ENCODE results near the gene LCN15.
"Not testable (repeated sequence)": the region's sequence is repeated elsewhere in the genome, so short reads cannot be mapped to it uniquely, and the experiment has no call there.

The LCN15 gene

DNA sequence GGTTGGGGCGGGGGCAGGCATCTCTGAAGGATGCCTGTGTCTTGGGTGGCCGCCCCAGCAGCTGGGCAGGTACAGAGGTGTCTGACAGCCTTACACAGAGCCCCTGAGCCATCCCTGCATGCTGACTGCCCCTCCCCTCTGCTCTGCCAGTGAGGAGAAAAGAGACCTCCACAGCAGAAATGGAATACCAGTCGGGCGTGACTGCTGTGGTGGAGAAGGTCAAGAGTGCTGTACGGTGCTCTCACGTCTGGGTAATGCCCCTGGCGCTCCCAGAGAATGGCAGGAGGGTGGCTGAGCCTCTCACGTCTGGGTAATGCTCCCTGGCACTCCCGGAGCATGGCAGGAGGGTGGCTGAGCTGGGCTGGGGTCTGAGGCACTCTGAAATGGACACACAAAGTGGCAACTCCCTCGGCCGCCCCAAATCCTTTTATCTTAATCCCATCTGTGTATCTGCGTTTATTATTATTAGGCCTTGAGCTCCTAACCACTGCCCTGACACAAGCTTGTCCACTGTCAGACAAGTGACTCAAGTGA is 41.0 kb upstream of the LCN15 start:
- TF ChIP-seq, protein P1, sequence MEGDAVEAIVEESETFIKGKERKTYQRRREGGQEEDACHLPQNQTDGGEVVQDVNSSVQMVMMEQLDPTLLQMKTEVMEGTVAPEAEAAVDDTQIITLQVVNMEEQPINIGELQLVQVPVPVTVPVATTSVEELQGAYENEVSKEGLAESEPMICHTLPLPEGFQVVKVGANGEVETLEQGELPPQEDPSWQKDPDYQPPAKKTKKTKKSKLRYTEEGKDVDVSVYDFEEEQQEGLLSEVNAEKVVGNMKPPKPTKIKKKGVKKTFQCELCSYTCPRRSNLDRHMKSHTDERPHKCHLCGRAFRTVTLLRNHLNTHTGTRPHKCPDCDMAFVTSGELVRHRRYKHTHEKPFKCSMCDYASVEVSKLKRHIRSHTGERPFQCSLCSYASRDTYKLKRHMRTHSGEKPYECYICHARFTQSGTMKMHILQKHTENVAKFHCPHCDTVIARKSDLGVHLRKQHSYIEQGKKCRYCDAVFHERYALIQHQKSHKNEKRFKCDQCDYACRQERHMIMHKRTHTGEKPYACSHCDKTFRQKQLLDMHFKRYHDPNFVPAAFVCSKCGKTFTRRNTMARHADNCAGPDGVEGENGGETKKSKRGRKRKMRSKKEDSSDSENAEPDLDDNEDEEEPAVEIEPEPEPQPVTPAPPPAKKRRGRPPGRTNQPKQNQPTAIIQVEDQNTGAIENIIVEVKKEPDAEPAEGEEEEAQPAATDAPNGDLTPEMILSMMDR (IDR thresholded peaks at IDR 0.05), result no peak
- Histone ChIP-seq H3K4me3 (no peak overlapping the region), H3K27ac (no peak overlapping the region)
- no peak for DNase-seq (ENCODE audit: low spot score)

DNA sequence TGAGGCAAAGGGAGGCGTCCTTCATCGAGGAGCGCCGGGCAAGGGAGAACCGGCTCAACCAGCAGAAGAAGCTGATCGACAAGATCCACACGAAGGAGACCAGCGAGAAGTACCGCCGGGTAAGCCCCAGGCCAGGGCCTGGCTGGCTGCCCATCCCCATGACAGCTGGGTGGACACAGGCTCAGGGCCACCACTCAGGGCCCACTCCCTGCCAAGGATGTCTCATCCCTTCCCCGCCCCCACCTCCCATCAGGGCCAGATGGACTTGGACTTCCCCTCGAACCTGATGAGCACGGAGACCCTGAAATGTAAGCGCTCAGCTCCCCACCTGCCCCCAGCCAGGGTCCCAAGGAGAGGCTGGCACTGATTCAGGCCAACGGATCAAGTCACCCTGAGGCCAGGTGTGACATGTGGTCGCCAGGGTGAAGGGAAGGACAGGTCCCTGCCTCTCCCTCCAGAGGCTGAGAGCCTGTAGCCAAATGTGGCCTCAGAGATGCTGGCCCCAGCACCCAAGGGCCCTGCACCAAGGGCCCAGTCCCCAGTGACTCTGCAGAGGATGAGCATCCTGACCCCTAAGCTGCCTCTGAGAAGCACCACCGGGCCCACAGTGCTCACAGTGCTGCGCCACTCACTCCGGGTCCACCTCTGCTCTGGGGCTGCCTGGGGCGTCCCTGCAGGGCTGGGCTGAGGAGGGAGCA is 40.3 kb upstream of the LCN15 start:
- no peak overlapping the region for H3K27ac ChIP-seq
- H3K4me3 ChIP-seq, result no peak overlapping the region
- no peak for DNase-seq (ENCODE audit: low spot score)
- TF ChIP-seq, protein P1 (IDR thresholded peaks at IDR 0.05), result no peak

DNA sequence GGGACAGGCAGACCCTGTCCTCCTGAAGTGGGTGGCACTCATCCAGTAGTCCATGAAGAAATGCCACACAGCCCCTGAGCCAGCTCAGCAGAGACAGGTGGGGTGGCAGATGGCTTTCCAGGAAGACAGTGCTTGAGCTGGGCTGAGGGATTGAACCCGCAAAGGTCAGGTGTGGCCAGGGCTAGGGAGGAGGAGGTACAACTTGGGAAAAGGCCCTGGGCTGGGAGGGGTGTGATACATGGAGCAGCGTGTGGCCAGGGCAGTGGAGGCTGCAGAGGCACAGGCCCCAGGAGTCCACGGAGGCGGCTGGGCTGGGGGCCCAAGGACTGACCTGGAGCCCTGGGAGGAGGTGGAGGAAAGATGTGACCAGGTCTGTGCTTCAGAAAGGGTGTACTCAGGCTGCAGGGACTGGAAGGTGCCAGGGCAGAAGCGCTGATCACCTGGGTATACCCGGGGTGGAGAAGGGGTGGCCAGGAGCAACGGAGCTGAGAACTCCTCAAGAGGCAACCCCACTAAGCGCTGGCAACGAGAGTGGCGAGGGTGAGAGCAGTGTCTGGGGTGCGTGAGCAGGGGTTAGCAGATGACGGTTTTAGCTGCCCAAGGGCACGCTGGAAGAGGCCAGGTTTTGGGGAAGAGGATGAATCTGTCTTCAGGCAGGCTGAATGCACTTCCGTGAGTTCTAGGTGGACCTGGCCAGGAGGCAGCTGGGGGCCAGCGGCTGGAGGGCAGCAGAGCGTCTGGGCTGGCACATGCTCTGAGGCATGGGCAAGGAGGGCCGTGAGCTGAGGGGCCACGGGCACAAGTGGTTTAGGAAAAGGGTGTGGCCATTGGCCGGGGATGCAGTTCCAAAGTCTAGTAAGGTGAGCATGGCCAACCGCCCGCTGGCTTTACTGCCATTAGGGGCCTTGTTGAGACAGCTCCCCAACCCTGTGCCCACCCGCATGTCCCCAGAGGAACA is 39.5 kb upstream of the LCN15 start:
- Histone ChIP-seq H3K4me3 (no peak overlapping the region), H3K27ac (no peak overlapping the region)
- TF ChIP-seq, protein P1 (IDR thresholded peaks at IDR 0.05), result no peak
- no peak for DNase-seq (ENCODE audit: low spot score)

DNA sequence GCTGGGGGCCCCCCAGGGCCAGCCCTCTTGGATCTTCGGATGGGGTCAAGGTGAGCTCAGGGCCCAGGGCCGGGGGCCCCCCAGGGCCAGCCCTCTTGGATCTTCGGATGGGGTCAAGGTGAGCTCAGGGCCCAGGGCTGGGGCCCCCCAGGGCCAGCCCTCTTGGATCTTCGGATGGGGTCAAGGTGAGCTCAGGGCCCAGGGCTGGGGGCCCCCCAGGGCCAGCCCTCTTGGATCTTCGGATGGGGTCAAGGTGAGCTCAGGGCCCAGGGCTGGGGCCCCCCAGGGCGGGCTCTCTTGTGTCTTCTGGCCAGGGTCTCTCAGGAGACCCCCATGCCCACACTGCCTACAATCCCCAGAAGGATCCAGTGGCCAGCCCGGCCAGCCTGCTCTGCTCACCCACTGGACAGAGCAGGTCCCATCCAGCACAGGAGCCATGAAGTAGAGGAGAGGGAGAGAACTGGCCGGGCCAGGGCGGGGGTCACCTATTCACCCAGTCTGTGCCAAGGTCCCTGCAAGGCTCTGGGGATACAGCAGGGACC is 38.8 kb upstream of the LCN15 start:
- DNase-seq (ENCODE audit: low spot score); H3K27ac ChIP-seq; H3K4me3 ChIP-seq: not testable (repeated sequence)

GRCh38 chr9:136802321-136802720 is 38.0 kb upstream of the LCN15 start:
- no peak overlapping the region for H3K4me3 ChIP-seq
- DNase-seq (ENCODE audit: low spot score), result no peak
- H3K27ac ChIP-seq, result no peak overlapping the region
- TF ChIP-seq, protein P1 (IDR thresholded peaks at IDR 0.05), result no peak

DNA sequence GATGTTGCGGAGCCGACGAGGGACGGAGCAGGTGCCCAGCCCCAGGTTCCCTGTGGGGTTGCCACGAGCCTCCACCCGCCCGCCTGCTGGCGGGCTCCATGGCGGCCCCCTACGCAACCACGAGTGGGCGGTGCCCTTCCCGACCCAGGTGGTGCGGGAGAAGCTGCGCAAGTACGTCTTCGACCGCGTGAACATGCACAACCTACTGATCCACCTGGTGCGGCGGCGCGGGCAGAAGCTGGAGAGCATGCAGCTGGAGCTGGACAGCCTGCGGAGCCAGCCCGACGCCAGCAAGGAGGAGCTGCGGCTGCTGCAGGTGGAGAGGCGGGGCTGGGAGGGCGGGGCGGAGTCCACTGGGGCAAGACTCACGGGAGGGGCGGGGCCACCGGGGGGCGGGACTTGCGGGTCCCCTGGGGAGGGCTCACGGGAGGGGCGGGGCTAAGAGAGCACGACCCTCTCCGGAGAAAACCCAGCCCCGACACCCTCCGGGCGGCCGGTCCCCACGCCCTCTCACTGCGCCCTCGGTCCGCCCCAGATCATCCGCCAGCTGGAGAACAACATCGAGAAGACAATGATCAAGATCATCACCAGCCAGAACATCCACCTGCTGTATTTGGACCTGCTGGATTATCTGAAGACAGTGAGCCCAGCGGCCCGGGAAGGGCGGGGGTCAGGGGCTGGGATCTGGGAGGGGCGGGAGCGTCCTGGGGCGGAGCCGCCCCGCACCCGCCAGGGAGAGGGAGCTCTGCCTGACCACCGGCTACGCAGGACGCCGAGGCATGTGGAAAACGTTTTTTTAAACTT is 35.7 kb upstream of the LCN15 start:
- H3K4me3 ChIP-seq, result peak overlapping the region; percentile 47
- DNase-seq (ENCODE audit: low spot score), result no peak
- TF ChIP-seq, protein P1 (IDR thresholded peaks at IDR 0.05), result no peak
- H3K27ac ChIP-seq, result no peak overlapping the region

Measured in coronary artery (tissue), 2 donors.